GM21737 (cell line): ENCODE results near the gene ABCG1.
A peak's percentile ranks its signal among the peaks of the same experiment; 100 is the strongest.

Source experiments
- ATAC-seq: cut with Tn5 transposase; IDR thresholded peaks from one replicate; pipeline ENCODE4 v1.9.1; 2021; ENCODE audit warnings: mild to moderate bottlenecking, moderate library complexity; ENCODE audit not compliant: unreplicated experiment

Gene ABCG1

DNA sequence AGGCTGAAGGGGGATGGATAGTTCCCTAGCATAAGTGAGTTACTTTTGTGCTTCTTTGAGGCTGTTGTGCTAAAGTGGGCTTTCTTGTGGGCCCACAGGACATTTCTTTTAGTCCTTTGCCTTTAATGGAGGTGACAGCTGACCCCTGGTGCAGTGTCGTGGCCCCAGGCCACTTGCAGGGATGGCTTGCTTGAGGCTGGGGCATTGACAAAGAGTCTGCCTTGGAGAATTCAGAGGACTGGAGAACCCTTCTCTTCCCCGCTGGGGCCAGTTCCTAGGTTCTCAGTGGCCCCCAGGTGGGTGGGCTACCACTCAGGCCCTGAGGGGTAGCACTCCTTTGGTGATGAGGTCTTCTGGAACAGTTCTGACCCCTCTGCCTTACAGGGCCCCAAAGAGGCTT is 12.8 kb downstream of the ABCG1 start:
- ATAC-seq, result no peak

DNA sequence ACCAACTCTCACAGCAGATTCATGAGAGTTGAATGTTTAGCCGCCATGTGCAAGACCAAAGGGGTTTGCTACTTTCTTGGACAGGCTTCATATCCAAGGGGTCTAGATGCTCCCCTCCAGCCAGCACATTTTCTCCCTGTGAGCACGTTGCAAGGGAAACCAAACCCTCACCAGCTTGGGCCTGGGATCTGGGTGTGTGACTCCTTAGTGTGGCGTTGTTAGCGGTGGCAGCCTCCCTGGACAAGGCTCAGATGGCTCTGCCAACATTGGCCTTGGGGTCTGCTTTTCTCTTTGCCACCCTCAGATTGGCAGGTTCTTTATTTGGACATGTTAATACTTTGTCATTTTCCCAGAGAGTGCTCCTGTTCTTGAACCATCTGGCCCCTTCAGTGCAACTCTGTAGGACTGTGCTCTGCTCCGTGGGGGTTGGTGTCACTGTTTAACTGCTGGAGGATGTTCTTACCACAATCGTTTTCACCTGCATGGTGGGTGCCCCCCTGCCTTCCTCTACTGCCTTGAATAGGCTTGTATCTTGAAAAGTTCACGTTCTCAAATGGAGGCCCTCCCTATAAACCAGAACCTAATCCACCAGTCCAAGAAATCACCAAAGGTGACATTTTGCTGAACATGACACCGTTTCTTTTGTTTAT is 13.4 kb downstream of the ABCG1 start:
- no peak for ATAC-seq

DNA sequence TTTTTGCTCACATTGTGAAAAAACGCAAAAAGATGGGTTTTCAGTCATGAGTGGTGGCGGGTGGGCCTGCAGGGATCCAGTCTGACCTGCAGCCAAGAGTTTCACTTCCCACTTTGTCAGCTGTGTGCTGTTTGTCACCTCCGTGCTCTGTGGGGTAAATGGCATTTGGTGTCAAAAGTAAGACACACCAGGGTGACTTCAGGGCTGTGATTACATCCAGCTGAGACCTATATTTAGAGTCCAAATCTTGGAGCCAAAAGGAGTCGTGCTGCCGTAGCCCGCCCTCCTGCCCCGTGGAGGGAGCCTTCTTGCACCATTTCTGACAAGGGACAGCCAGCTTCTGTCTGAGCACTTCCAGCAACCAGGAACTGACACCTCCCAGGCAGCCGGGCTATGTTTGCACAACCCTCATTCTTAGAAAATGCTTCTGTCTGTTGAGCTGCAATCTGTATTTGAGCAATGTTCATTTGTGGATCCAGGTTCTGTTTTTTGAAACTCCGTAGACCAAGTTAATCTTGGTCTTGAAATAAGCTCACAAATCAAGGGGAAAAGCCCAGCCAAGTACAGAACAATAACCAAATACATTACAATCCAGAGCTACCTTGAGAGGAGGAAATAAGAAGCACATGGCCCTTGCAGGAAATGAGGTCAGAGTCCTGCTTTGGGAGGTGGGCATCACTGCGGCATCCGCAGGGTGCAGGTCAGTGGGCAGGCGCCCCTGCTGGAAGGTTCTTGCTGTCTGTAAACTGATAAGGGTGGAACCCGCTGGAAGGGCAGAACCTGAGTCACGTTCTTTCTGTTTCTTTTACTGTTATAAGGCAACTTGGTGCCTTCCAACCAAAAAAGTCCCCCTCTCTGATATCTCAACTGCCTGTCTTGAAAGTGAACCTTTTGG is 14.4 kb downstream of the ABCG1 start:
- ATAC-seq, result peak; percentile 39

DNA sequence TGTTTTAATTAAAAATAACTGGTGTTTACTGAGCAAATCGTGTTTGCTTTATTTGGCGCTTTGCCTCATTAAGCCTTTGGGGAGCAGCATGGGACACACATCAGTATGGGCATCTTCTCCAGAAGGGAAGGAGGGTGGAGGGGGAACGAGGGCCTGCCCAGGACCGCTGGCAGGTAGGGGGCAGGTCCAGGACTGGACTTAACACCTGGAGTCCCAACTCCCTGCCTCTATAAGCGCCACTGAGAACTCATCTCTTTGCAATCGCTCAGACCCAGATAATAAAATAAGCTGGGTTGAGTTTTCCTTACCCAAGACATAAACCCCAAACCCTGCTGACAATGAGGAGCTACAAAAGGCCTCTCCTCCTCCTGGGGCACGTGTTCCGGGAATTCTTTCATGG is 15.1 kb downstream of the ABCG1 start:
- ATAC-seq, result no peak

DNA sequence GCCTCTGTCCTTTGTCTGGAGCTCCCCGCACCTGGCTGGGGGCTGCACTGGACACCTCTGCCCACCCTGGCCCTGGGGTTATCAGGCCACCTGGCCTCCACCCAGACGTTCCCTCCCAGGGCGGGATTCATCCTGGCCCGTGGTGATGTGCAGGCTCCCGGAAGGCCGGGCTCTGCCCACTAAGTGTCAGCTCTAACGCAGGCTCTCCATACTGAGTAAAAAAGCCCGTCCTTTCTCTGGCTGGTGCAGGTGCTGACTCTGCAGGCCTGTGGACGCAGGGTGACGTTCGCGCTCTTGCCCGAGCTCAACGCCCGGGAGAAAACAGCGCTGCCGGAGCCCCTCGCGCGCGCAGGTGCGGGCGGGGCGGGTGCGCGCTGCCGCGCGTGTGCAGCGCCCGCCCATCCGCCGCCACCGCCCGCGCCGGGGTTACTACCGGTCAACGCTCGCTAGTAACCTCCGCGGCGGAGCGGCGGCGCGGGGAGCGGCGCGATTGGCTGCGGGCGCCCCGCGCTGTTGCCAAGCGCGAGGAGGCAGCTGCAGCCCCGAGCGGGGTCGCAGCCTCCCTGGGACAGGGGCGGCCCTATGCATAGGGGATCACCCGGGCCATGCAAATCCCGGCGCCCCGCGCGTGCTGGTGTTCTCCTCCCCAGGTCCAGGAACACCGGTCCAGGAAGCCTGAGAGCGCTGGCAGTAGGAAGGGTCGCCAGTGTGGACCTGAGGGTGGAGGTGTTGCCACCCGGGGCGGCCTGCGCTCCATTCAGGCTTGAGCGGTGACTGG is 15.7 kb downstream of the ABCG1 start:
- peak; percentile 35 for ATAC-seq

DNA sequence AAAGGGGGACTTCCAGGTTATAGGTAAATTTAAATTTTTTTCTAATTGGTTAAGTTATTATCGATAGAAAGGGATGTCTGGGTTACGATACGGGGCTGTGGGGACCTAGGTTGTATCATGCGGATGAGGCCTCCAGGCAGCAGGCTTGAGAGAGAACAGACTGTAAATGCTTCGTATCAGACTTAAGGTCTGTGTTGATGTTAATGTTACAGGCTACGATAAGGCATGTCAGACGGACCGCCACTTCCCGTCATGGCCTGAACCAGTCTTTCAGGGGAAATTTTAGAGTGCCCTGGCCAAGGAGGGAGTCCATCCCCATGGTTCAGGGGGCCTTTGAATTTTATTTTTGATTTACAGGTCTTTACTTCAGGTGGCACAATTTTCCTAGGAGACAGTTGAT is 16.7 kb downstream of the ABCG1 start:
- no peak for ATAC-seq

DNA sequence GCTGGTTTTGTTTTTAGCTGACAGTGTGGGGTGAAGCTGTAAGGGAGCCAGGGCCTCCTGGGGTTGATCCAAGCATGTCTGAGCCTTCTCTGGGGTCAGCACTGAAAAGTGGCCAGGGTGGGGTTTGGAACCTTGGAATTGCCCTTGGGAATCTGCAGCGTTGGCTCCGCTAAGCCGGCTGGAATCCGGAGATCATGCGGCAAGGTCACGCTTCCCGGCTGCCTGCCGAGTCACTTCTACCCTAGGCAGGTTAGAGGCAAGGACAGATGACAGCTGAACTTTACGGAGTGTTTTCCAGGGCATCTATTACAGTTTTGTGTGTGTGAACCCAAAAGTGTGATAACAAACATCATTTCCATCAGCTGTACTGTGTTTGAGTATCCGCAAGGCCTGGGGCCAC is 17.1 kb downstream of the ABCG1 start:
- no peak for ATAC-seq

DNA sequence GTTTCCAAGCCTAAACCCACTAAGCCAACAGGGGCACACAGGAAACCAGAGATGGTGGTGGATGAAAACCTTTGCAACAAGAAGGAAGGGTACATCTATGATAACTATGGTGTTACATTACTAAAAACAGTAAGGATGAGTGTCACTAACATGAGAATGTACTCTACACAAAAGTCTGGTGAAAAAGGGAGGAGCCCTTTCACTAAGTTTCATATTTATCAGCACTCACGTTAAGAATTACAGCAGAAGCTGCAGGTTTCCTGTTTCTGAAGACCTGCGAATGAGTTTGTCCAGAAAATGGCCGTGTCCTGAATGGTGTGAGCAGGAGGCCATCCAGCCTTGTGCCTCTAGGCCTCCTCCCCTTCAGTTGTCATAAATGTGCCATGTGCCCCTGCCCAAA is 17.8 kb downstream of the ABCG1 start:
- no peak for ATAC-seq

DNA sequence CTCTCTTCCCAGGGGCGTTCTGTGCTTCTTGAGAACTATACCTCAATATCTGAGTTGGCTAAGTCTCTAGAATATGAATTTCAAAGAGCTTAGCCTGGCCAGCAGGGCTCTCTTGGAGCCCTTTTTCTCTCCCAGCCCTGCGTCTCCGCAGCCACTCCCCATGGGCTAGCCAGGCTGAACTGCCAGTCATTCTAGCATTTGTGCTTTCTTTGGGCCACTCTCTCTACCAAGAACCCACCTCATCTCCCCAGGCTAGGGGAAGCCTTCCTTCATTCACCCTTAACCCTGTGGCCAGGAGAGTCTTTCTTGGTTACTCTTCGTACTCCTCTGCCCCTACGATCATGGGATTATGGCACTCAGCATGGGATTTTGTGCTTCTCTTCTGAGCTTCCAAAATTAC is 18.2 kb downstream of the ABCG1 start:
- no peak for ATAC-seq

DNA sequence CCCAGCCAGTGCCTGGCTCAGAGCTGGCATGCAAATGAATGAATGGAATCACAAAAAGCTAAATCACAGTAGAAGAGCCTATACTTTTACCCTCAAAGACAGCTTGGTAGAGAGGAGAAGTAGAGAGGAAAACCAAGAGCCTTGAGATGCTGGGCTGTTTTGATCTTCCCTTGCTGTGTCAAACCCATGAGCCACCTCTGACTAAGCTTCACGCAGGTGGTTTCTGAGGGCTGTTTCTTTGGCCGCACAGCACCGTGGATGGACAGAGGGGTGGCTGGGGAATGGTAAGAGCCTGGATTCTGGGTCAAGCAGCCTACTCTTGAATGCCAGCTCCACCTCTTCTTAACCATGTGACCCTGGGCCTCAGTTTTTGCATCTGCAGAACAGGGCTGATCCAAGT is 18.6 kb downstream of the ABCG1 start:
- ATAC-seq, result no peak

DNA sequence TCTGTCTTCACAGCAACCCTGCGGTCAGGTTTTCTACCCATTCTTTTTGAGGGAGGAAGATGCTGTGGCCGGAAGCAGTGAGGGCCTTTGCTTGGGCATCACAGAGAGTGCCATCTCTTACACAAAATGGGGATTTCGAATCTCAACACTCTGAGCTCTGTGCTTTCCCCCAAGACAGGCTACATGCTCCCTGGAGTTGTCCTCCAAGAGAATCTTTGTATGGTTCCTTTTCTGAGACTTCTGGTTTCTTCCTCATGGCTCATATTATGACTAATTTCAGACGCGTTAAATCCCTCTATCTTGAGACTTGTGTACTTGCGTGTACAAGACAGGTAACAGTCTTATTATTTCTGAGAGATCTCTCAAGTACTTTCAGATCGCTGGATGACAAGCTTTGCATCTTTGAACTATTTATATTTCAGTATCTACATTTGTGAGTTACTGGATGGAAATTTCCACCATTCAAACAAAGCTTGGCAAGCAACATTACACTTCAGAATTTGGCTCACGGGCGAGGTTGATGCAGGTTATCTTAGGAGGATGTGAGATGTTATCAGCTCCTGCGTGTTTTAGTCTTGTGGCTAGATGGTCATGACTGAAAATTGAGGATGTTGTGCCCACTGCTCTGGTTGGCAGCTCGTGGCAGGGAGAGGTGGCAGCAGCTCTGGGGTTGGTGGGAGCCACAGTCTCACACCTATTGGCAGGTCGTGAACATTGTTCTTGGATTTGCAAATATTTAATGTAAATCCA is 19.4 kb downstream of the ABCG1 start:
- no peak for ATAC-seq

DNA sequence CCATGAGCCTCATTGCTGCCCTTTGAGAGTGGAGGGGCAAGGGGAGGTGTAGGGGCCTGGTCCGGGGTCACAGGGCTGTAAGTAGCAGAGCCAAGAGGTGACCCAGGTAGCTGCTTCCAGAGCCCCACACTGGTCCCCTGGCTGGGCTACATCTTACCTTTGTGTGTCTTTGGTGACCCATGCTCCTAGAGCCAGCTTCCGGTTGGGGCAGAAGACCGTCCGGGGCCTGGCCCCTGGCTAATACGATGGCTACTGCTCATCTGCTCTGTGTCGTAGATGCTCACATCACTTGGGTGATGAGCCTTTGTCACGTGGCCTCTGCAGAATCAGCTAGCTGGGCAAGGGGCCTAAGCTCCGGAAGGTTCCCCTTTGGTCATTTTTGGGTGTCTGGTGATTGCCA is 20.6 kb downstream of the ABCG1 start:
- no peak for ATAC-seq

DNA sequence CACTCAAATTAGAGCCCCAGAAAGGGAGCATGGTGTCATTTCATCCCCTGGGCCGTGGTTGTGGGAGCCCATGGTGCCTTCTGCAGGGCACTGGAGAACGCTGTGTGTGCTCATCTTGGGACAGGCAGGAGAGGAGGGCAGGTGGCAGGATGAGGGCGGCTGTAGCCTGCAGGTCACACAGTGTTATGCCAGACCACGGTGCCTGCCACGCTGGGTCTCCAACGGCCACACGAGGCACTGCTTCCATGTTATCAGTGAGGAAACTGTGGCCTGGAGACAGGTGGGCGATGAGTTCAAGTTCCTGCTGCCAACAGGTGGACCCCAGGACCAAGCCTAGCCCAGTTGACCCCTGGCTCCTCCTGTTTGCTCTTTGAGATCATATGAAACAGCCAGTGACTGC is 21.0 kb downstream of the ABCG1 start:
- ATAC-seq, result no peak

DNA sequence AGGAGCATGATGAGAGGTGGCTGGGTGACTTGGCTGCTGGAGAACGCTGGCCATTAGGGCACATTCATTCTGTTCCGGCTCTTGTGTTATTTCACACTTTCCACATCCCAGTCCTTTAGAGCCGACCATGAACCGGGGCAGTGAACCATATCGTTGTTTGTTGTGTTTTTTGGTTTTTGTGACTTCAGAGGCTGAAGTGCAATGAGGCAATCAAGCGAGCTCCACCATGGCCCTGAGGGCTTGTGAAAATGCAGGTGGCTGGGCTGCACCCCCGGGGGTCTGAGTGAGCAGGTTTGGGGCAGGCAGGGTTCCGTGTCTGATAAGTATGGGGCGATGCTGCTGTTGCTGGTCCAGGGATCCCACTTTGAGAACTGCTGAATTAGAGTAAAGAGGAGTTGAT is 23.7 kb downstream of the ABCG1 start:
- no peak for ATAC-seq

DNA sequence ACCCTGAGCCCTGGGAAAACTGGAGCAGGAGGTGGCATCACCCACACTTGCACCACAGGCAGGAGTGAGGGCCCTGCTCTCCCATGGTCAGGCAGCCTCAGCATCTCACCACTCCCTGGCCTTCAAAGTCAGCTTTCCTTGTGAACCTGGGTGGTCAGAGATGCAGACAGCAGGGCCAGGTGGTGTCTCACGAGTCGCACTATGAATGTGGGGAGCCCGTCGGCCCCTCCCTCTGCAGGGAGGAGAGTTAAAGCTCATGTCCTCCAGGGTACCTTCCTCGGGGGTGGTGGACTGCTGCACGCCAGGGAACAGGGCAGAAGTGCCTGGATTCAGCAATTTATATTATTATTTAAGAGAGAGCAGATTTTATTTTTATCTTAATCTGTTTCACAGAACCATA is 24.1 kb downstream of the ABCG1 start:
- no peak for ATAC-seq

DNA sequence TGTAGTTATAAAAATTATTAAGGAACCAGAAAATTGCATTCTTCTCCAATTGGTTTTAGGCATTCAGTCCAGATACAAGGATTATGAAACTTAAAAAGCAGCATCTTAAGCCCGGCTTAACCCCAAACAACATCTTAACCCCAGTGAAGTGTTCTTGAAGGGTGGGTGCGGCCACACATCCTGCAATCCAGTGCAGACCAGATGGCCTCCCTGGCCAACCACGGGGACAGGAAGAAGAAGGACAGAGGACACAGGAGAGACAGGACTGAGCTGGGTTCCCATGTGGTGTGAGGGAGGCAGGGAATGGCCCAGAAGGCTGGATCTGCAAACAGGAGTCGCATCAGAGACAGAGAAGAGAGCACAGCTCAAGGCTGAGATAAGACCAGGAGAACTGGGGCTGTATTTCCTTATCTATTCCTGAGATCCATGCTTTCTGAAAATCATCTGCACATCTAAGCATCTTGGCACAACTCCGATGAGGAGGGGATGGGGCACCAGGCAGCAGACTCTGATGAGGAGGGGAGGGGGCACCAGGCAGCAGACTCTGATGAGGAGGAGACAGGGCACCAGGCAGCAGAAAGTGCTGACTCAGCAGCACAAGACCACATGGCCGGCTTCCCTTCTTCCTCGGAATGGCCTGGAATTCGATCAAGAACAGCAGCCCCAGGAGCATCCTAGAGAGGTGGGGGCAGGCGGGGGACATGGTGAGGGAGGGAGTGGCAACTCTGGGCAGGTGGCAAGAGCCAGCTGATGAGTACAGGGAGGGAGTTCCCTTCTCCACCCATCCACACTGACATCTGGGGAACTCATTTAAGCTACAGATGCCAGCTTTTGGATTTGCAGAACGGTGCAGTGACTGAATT is 26.6 kb downstream of the ABCG1 start:
- no peak for ATAC-seq

DNA sequence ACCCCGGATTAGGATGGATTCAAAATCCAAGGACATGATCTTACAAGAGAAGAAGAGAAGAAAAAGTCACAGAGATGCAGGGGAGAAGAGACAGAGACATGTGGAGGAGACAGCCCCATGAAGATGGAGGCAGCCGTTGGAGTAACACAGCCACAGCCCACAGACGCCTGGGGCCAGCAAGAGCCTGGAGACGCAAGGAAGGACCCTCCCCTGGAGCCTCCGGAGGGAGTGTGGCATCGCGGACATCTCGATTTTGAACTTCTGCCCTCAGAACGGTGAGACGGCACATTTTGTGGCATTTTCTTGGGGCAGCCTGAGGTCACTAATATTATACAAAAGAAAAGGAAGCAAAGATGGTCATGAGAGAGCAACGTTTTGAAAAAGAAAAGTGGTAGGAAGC is 28.8 kb downstream of the ABCG1 start:
- ATAC-seq, result no peak

DNA sequence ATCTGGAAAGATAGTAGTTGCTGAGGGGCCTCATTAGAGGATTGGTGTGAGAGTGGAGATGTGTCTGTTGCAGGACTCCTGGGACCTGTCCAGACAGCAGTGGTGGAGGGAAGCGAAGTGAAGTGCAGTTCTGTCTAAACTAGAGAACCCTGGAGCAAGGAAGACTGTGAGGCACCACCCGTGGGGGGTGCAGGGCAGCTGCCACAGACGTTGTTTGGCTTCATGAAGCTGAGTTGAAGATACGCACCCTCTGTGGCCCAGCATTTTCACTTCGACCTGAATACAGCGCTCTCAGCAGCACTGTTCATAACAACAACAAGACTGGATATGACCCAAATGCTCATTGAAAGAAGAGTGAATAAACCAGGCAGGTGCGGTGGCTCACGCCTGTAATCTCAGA is 29.3 kb downstream of the ABCG1 start:
- no peak for ATAC-seq

DNA sequence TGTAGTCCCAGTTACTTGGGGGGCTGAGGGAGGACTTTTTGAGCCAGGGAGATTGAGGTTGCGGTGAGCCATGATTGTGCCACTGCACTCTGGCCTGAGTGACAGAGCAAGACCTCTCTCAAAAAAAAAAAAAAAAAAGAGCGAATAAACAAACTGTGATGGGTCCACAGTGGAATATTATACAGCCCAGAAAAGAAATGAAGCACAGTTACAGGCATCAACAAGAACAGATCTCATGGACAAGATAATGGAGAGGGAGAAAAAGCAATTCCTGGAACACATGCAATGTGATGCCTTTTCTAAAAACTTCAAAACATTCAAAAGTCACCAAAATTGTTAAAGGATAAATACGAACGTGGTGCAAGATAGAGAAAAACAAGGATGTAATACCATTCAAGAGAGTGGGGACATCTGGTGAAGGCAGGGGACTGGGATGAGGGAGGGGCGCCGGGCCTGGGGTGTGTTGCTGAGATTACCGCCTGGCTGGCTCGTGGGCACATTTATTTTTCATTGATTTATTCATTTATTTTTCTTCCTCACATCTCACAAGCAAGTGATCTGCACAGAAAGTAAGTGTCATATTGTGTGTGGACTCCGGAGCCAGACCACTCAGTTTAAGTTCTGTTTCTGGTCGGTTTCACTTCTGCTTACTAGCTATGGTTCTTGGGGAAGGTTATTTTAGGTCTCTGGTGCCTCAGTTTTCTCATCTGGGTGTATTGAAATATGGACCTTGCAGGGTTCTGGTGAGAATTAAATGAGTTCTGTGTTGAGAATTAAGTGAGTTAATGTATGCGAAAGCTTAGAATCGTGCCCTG is 30.1 kb downstream of the ABCG1 start:
- no peak for ATAC-seq
